ENCODE measurements around the gene DNM3.

DNA sequence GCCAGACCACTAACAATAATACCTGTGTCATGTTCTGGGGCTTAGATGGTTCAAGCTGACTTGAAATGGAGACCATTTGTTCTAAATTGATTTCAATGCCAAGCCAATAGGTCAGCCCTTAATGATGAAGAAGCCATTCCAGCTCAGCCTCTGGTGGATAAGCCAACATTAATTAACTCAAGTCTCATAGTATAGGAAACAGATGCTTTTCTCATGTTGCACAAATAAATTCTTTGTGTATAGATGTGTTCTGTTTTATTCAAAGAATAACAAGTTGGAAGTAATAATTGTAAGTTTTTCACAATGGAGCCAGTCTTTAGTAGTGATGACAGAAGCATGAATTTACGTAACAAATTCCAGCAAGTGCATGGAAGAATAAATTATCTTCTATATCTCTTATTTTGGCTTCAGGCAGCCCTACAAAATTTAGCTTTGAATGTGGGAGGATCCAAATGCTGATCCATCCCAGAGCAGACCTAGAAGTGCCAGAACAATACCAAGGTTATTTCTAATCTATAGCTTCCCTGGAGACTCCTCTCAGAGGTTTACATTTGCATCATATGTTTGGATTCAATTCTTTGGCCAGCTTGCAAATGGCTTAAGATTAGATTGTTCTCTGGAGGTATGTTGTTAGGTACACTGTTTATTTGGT is 536.9 kb downstream of the DNM3 start:
- TF ChIP-seq EP300 (IDR thresholded peaks at IDR 0.05; ENCODE audit: borderline replicate concordance in 1 of 2, low read depth in 2 of 2, low read length in 2 of 2) (no peak), SP2 (IDR thresholded peaks at IDR 0.05; ENCODE audit: low read length) (no peak)
- TF ChIP-seq, protein P1, sequence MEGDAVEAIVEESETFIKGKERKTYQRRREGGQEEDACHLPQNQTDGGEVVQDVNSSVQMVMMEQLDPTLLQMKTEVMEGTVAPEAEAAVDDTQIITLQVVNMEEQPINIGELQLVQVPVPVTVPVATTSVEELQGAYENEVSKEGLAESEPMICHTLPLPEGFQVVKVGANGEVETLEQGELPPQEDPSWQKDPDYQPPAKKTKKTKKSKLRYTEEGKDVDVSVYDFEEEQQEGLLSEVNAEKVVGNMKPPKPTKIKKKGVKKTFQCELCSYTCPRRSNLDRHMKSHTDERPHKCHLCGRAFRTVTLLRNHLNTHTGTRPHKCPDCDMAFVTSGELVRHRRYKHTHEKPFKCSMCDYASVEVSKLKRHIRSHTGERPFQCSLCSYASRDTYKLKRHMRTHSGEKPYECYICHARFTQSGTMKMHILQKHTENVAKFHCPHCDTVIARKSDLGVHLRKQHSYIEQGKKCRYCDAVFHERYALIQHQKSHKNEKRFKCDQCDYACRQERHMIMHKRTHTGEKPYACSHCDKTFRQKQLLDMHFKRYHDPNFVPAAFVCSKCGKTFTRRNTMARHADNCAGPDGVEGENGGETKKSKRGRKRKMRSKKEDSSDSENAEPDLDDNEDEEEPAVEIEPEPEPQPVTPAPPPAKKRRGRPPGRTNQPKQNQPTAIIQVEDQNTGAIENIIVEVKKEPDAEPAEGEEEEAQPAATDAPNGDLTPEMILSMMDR (IDR thresholded peaks at IDR 0.05; ENCODE audit: control extremely low read depth in 1 of 3, insufficient read depth in 1 of 3, low read depth in 1 of 3, low read length in 3 of 3) = no peak

All from H1 (cell line).